GM23338 (cell line): Measurements from ENCODE around the gene BARHL2. TPM values are rescaled to one million over a fixed set of nuclear protein-coding genes. Genes with fewer than 3 reads are reported as not detected.

Source experiments
- ATAC-seq: fragments of 200-7000 bp; cut with Tn5 transposase; 3 replicates; pipeline ENCODE4 v1.9.1; 2020
- DNase-seq: peaks from one replicate; pipeline ENCODE4 v3.0.0-alpha.2; 2015; ENCODE audit warnings: low spot score
- H2AFZ ChIP-seq: fragments of 200-600 bp; sonication (generic); 2 replicates; pipeline ENCODE4 v1.8.0; 2016; ENCODE audit warnings: antibody characterized with exemption, mild to moderate bottlenecking, moderate library complexity
- H3F3A ChIP-seq: fragments of 200-600 bp; sonication (generic); replicated peaks from 2 replicates; pipeline ENCODE4 v1.8.0; 2017; ENCODE audit warnings: antibody characterized with exemption, mixed run types, low read depth
- H3K27ac ChIP-seq: fragments of 200-600 bp; sonication (generic); 2 replicates; pipeline ENCODE4 v1.6.1; 2016; ENCODE audit warnings: low read depth
- H3K27me3 ChIP-seq: fragments of 200-600 bp; sonication (generic); 2 replicates; pipeline ENCODE4 v1.8.0; 2016; ENCODE audit warnings: mild to moderate bottlenecking, mixed run types, moderate library complexity; ENCODE audit not compliant: insufficient read depth
- H3K36me3 ChIP-seq: fragments of 200-600 bp; sonication (generic); 2 replicates; pipeline ENCODE4 v1.8.0; 2016; ENCODE audit warnings: mild to moderate bottlenecking; ENCODE audit not compliant: insufficient read depth
- H3K4me1 ChIP-seq: fragments of 200-600 bp; sonication (generic); 2 replicates; pipeline ENCODE4 v1.8.0; 2016; ENCODE audit warnings: mild to moderate bottlenecking, moderate library complexity; ENCODE audit not compliant: insufficient read depth
- H3K4me2 ChIP-seq: fragments of 200-600 bp; sonication (generic); 2 replicates; pipeline ENCODE4 v1.7.1; 2017; ENCODE audit warnings: mixed run types
- H3K4me3 ChIP-seq: fragments of 200-600 bp; sonication (generic); 2 replicates; pipeline ENCODE4 v1.6.1; 2016; ENCODE audit warnings: mixed run types
- H3K79me2 ChIP-seq: fragments of 200-600 bp; sonication (generic); replicated peaks from 2 replicates; pipeline ENCODE4 v1.8.0; 2017; ENCODE audit warnings: mild to moderate bottlenecking; ENCODE audit not compliant: insufficient read depth
- H3K9me2 ChIP-seq: fragments of 200-600 bp; sonication (generic); 2 replicates; pipeline ENCODE4 v1.8.0; 2017; ENCODE audit not compliant: insufficient read depth
- H4K20me1 ChIP-seq: fragments of 200-600 bp; sonication (generic); replicated peaks from 2 replicates; pipeline ENCODE4 v1.8.0; 2017; ENCODE audit warnings: mild to moderate bottlenecking; ENCODE audit not compliant: insufficient read depth
- H3K27ac Mint-ChIP-seq: 2 replicates; pipeline ENCODE4 v1.8.0; 2020; ENCODE audit warnings: inconsistent platforms, mild to moderate bottlenecking, moderate library complexity, mixed read lengths
- H3K27me3 Mint-ChIP-seq: 3 replicates; pipeline ENCODE4 v1.8.0; 2022; ENCODE audit warnings: low read depth, mild to moderate bottlenecking, moderate library complexity, mixed read lengths, inconsistent platforms; ENCODE audit not compliant: insufficient read depth, poor library complexity
- H3K36me3 Mint-ChIP-seq: 3 replicates; pipeline ENCODE4 v1.8.0; 2021; ENCODE audit warnings: low read depth, mild to moderate bottlenecking, inconsistent platforms, moderate library complexity, mixed read lengths
- H3K4me1 Mint-ChIP-seq: 3 replicates; pipeline ENCODE4 v1.8.0; 2020; ENCODE audit warnings: mild to moderate bottlenecking, inconsistent platforms, mixed read lengths
- H3K4me3 Mint-ChIP-seq: 3 replicates; pipeline ENCODE4 v1.8.0; 2021; ENCODE audit warnings: moderate library complexity, mild to moderate bottlenecking, inconsistent platforms, mixed read lengths
- H3K9me3 Mint-ChIP-seq: 3 replicates; pipeline ENCODE4 v1.8.0; 2020; ENCODE audit warnings: moderate library complexity, mild to moderate bottlenecking, inconsistent platforms, mixed read lengths
- CREB1 ChIP-seq: fragments of 250-450 bp; sonication (Bioruptor Pico); IDR thresholded peaks from 2 replicates; pipeline ENCODE4 v1.5.0; 2020; ENCODE audit warnings: low read depth, mild to moderate bottlenecking, moderate library complexity
- ETS1 ChIP-seq: IDR thresholded peaks from 2 replicates; pipeline ENCODE4 v1.6.1; 2016; ENCODE audit warnings: antibody characterized with exemption
- EZH2 ChIP-seq: fragments of 200-600 bp; sonication (generic); IDR thresholded peaks from one replicate; pipeline ENCODE4 v1.8.0; 2017; ENCODE audit warnings: antibody characterized with exemption, mild to moderate bottlenecking, low read depth; ENCODE audit not compliant: unreplicated experiment
- EZH2phosphoT487 ChIP-seq: fragments of 200-600 bp; sonication (generic); IDR thresholded peaks from one replicate; pipeline ENCODE4 v1.8.1; 2018; ENCODE audit warnings: antibody characterized with exemption; ENCODE audit not compliant: unreplicated experiment
- JUNB ChIP-seq: IDR thresholded peaks from one replicate; pipeline ENCODE4 v1.6.1; 2016; ENCODE audit warnings: antibody characterized with exemption; ENCODE audit not compliant: unreplicated experiment
- NANOG ChIP-seq: IDR thresholded peaks from 2 replicates; pipeline ENCODE4 v1.6.1; 2016; ENCODE audit warnings: antibody characterized with exemption, borderline replicate concordance
- POLR2AphosphoS5 ChIP-seq: IDR thresholded peaks from 2 replicates; pipeline ENCODE4 v1.6.1; 2016; ENCODE audit warnings: antibody characterized with exemption, low read depth
- STAT1 ChIP-seq: IDR thresholded peaks from one replicate; pipeline ENCODE4 v1.6.1; 2016; ENCODE audit warnings: antibody characterized with exemption; ENCODE audit not compliant: unreplicated experiment
- ZNF114 ChIP-seq: fragments of 250-450 bp; sonication (Bioruptor Pico); IDR thresholded peaks from 2 replicates; pipeline ENCODE4 v1.5.0; 2020; ENCODE audit warnings: mild to moderate bottlenecking, moderate library complexity
- polyA plus RNA-seq: library from polyadenylated mRNA; unstranded; fragments of >200 nt; fragmentation: Nextera tagmentation; extraction: Ambion mirVana; gene quantifications from 2 replicates; pipeline ENCODE4 v1.2.1, GENCODE V29; 2016
- total RNA-seq: library from RNA; depleted of rRNA; stranded (reverse); fragments of >200 nt; shearing (Covaris generic); gene quantifications from 2 replicates; pipeline ENCODE4 v1.2.3, GENCODE V29; 2014
- TF ChIP-seq, protein P1 (sequence below), 2 experiments: fragments of 200-600 bp in 1 of 2; sonication (generic) in 1 of 2; conservative IDR thresholded peaks; 2 replicates each; pipeline versions ENCODE4 v1.5.1 to v1.6.1; 2016 to 2017; ENCODE audit warnings: antibody characterized with exemption in 2 of 2, low read depth in 2 of 2, mild to moderate bottlenecking in 2 of 2, moderate library complexity in 1 of 2
- TF ChIP-seq, protein P2 (sequence below): IDR thresholded peaks from one replicate; pipeline ENCODE4 v1.6.1; 2018; ENCODE audit warnings: antibody characterized with exemption; ENCODE audit not compliant: unreplicated experiment

The BARHL2 gene
- total and polyA plus RNA-seq, 2 experiments from 2014 or later = not detected

DNA sequence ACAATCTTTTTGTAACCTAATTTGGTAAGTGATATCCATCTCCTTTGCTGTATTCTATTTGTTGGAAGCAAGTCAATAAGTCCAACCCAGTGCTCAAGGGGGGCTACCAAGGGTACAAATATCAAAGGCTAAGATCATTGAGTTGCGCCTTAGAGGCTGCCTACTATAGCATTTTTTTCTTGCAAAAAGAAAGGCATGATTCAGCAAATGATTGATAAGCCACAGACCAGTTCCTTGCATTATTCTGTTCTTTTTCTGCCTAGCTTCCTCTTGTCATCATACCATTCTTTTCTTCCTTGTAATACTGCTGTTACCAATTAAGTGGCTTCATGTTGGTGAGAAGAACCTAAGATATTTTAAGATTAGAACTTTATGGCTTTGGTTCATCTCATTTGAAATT lies 29.8 kb upstream of the BARHL2 start (continued):
- TF ChIP-seq CREB1 (no peak), POLR2AphosphoS5 (no peak), EZH2phosphoT487 (no peak), NANOG (no peak), JUNB (no peak), STAT1 (no peak), ETS1 (no peak)
- TF ChIP-seq, protein P1, sequence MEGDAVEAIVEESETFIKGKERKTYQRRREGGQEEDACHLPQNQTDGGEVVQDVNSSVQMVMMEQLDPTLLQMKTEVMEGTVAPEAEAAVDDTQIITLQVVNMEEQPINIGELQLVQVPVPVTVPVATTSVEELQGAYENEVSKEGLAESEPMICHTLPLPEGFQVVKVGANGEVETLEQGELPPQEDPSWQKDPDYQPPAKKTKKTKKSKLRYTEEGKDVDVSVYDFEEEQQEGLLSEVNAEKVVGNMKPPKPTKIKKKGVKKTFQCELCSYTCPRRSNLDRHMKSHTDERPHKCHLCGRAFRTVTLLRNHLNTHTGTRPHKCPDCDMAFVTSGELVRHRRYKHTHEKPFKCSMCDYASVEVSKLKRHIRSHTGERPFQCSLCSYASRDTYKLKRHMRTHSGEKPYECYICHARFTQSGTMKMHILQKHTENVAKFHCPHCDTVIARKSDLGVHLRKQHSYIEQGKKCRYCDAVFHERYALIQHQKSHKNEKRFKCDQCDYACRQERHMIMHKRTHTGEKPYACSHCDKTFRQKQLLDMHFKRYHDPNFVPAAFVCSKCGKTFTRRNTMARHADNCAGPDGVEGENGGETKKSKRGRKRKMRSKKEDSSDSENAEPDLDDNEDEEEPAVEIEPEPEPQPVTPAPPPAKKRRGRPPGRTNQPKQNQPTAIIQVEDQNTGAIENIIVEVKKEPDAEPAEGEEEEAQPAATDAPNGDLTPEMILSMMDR (conservative IDR thresholded peaks at IDR 0.05; ENCODE audit: low read depth in 2 of 2) = no peak

GRCh38 chr1:90745972-90746371 lies 28.9 kb upstream of the BARHL2 start:
- peaks cover 6% of the 10 kb centered on the region for H3K4me1 Mint-ChIP-seq
- H3K4me3 ChIP-seq = no peak overlapping the region
- H3K27ac ChIP-seq = no peak overlapping the region
- no peak overlapping the region for H3K27ac Mint-ChIP-seq
- no peak overlapping the region for H3K4me3 Mint-ChIP-seq
- no peaks in the 10 kb centered on the region for H3K9me3 Mint-ChIP-seq
- no peaks in the 10 kb centered on the region for H4K20me1 ChIP-seq
- no peaks in the 10 kb centered on the region for H3K79me2 ChIP-seq
- no peaks in the 10 kb centered on the region for H3K36me3 ChIP-seq
- H3K36me3 Mint-ChIP-seq = no peaks in the 10 kb centered on the region
- H3K27me3 Mint-ChIP-seq = peaks cover 3% of the 10 kb centered on the region
- no peak for DNase-seq
- no peaks in the 10 kb centered on the region for H3F3A ChIP-seq
- no peaks in the 10 kb centered on the region; the same call in 1 of the 2 replicates for H3K9me2 ChIP-seq
- no peak for ATAC-seq
- peaks cover 8% of the 10 kb centered on the region; the same call in 1 of the 2 replicates for H3K4me1 ChIP-seq
- no peak overlapping the region for H2AFZ ChIP-seq
- H3K4me2 ChIP-seq = no peak overlapping the region
- H3K27me3 ChIP-seq = no peaks in the 10 kb centered on the region
- TF ChIP-seq EZH2phosphoT487 = no peak
- TF ChIP-seq, protein P2, sequence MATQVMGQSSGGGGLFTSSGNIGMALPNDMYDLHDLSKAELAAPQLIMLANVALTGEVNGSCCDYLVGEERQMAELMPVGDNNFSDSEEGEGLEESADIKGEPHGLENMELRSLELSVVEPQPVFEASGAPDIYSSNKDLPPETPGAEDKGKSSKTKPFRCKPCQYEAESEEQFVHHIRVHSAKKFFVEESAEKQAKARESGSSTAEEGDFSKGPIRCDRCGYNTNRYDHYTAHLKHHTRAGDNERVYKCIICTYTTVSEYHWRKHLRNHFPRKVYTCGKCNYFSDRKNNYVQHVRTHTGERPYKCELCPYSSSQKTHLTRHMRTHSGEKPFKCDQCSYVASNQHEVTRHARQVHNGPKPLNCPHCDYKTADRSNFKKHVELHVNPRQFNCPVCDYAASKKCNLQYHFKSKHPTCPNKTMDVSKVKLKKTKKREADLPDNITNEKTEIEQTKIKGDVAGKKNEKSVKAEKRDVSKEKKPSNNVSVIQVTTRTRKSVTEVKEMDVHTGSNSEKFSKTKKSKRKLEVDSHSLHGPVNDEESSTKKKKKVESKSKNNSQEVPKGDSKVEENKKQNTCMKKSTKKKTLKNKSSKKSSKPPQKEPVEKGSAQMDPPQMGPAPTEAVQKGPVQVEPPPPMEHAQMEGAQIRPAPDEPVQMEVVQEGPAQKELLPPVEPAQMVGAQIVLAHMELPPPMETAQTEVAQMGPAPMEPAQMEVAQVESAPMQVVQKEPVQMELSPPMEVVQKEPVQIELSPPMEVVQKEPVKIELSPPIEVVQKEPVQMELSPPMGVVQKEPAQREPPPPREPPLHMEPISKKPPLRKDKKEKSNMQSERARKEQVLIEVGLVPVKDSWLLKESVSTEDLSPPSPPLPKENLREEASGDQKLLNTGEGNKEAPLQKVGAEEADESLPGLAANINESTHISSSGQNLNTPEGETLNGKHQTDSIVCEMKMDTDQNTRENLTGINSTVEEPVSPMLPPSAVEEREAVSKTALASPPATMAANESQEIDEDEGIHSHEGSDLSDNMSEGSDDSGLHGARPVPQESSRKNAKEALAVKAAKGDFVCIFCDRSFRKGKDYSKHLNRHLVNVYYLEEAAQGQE = no peak
- TF ChIP-seq NANOG = no peak
- TF ChIP-seq JUNB = no peak
- no peak for TF ChIP-seq EZH2
- TF ChIP-seq STAT1 = no peak
- TF ChIP-seq, protein P1 (conservative IDR thresholded peaks at IDR 0.05; ENCODE audit: low read depth in 2 of 2) = no peak
- no peak for TF ChIP-seq POLR2AphosphoS5
- TF ChIP-seq ZNF114 (CRISPR knock-in tag) = no peak
- TF ChIP-seq ETS1 = no peak
